Suprapubic skin (tissue), 4 donors: ENCODE data around the gene EDC4. TPM values are rescaled to one million over a fixed set of nuclear protein-coding genes. Genes with fewer than 3 reads are reported as not detected.
A peak's percentile ranks its signal among the peaks of the same experiment; 100 is the strongest.

Source experiments
- DNase-seq, 2 donors: peaks; one replicate each; pipeline ENCODE4 v3.0.0-alpha.2; 2019; ENCODE audit warnings: low spot score in 2 of 2
- H3K27ac ChIP-seq: fragments of 200-600 bp; sonication (generic); one replicate; pipeline ENCODE4 v1.5.1; 2019
- H3K27me3 ChIP-seq: fragments of 200-600 bp; sonication (generic); one replicate; pipeline ENCODE4 v1.5.1; 2019
- H3K36me3 ChIP-seq: fragments of 200-600 bp; sonication (generic); one replicate; pipeline ENCODE4 v1.5.1; 2019
- H3K4me1 ChIP-seq: fragments of 200-600 bp; sonication (generic); one replicate; pipeline ENCODE4 v1.5.1; 2019
- H3K4me3 ChIP-seq: fragments of 200-600 bp; sonication (generic); one replicate; pipeline ENCODE4 v1.5.1; 2019; ENCODE audit warnings: mild to moderate bottlenecking
- H3K9me3 ChIP-seq: fragments of 200-600 bp; sonication (generic); one replicate; pipeline ENCODE4 v1.5.1; 2019
- CTCF ChIP-seq, 2 donors: fragments of 200-600 bp in 1 of 2; fragments of 450-650 bp in 1 of 2; sonication (generic) in 1 of 2; IDR thresholded peaks; one replicate each; pipeline ENCODE4 v1.5.1; 2016 to 2019; ENCODE audit warnings: antibody characterized with exemption in 2 of 2, mild to moderate bottlenecking in 1 of 2, moderate library complexity in 1 of 2
- EP300 ChIP-seq: sonication (generic); formaldehyde crosslinking; IDR thresholded peaks from one replicate; pipeline ENCODE4 v1.6.1; 2017; ENCODE audit warnings: antibody characterized with exemption
- POLR2A ChIP-seq, 2 donors: fragments of 450-650 bp; IDR thresholded peaks; one replicate each; pipeline ENCODE4 v1.6.1; 2017; ENCODE audit warnings: antibody characterized with exemption in 2 of 2, mild to moderate bottlenecking in 2 of 2, moderate library complexity in 2 of 2
- POLR2AphosphoS5 ChIP-seq, 3 donors: sonication (generic); formaldehyde crosslinking; IDR thresholded peaks; one replicate each; pipeline ENCODE4 v1.6.1; 2017; ENCODE audit warnings: antibody characterized with exemption in 3 of 3
- WGBS: methylation state at CpG from one replicate; pipeline ENCODE4 v1.1.5; 2018; 5-methylcytosine and 5-hydroxymethylcytosine counted together
- total RNA-seq, 4 donors: library from RNA; depleted of rRNA; stranded (reverse); fragments of >200 nt; gene quantifications; one replicate each; pipeline ENCODE4 v1.1.0, GENCODE V29; 2016

The EDC4 gene
- total RNA-seq, 4 donors from 2014 or later, result 59.5 to 110 (median 68.0) TPM

GRCh38 chr16:67846063-67846319 is 26.9 kb upstream of the EDC4 start:
- WGBS, result 15% methylated on average over 2 of the region's 2 CpGs
- TF ChIP-seq EP300, result no peak
- no peak for TF ChIP-seq POLR2AphosphoS5 (IDR thresholded peaks at IDR 0.05)
- no peak for TF ChIP-seq CTCF (IDR thresholded peaks at IDR 0.05)
- no peak for TF ChIP-seq POLR2A (IDR thresholded peaks at IDR 0.05)
- H3K4me1 ChIP-seq, result peaks cover 62% of the 10 kb centered on the region

GRCh38 chr16:67846320-67847063 is 26.4 kb upstream of the EDC4 start, which contains the start of gene NUTF2:
Gene NUTF2, plus strand, starts transcription at chr16:67846933. Its CDS starts 18,198 bp downstream, at chr16:67865131.
- peaks cover 58% of the 10 kb centered on the region for H3K4me1 ChIP-seq
- TF ChIP-seq POLR2A (IDR thresholded peaks at IDR 0.05) (peak in 1 of 2 donors; percentile 35), CTCF (IDR thresholded peaks at IDR 0.05) (no peak), EP300 (no peak), POLR2AphosphoS5 (IDR thresholded peaks at IDR 0.05) (peak in 2 of 3 donors; percentile 83 to 84)
- 0% methylated on average over 23 of the region's 57 CpGs for WGBS
- H3K4me3 ChIP-seq, result peak within 1 kb of the TSS; percentile 83
- H3K36me3 ChIP-seq, result no peaks in the 10 kb centered on the region
- H3K27ac ChIP-seq, result peak within 1 kb of the TSS; percentile 95
- no peaks in the 10 kb centered on the region for H3K9me3 ChIP-seq
- H3K27me3 ChIP-seq, result no peaks in the 10 kb centered on the region
- DNase-seq, result peak; percentile 97

More at GRCh38 chr16:67846063-67846319, 26.9 kb upstream of the EDC4 start:
- Histone ChIP-seq H3K27ac (peak overlapping the region; percentile 95), H3K9me3 (no peaks in the 10 kb centered on the region), H3K36me3 (no peaks in the 10 kb centered on the region), H3K4me3 (peak overlapping the region; percentile 83), H3K27me3 (no peaks in the 10 kb centered on the region)
- no peak for DNase-seq

- Histone ChIP-seq H3K4me3 (peak within 1 kb of the TSS; percentile 83), H3K9me3 (no peaks in the 10 kb centered on the region), H3K4me1 (peaks cover 57% of the 10 kb centered on the region), H3K27me3 (no peaks in the 10 kb centered on the region), H3K36me3 (no peaks in the 10 kb centered on the region), H3K27ac (peak within 1 kb of the TSS; percentile 95)
- WGBS, result 0% methylated on average over 8 of the region's 62 CpGs
- DNase-seq, result peak in 1 of 2 donors; percentile 81
- no peak for TF ChIP-seq POLR2AphosphoS5 (IDR thresholded peaks at IDR 0.05)
- TF ChIP-seq POLR2A (IDR thresholded peaks at IDR 0.05), result no peak
- no peak for TF ChIP-seq EP300
- no peak for TF ChIP-seq CTCF (IDR thresholded peaks at IDR 0.05)
Measured at GRCh38 chr16:67847064-67847861, 25.6 kb upstream of the EDC4 start, which contains the start of gene CENPT. Gene CENPT, minus strand, starts transcription at chr16:67847693. Its CDS starts 13,834 bp downstream, at chr16:67833859.

GRCh38 chr16:67848118-67848517 is 24.7 kb upstream of the EDC4 start:
- H3K27ac ChIP-seq, result peak overlapping the region; percentile 95
- no peaks in the 10 kb centered on the region for H3K27me3 ChIP-seq
- no peaks in the 10 kb centered on the region for H3K9me3 ChIP-seq
- DNase-seq, result no peak
- TF ChIP-seq POLR2A (IDR thresholded peaks at IDR 0.05) (no peak), POLR2AphosphoS5 (IDR thresholded peaks at IDR 0.05) (no peak)
- peaks cover 48% of the 10 kb centered on the region for H3K4me1 ChIP-seq
- WGBS, result 89% methylated on average over 11 of the region's 11 CpGs
- H3K36me3 ChIP-seq, result no peaks in the 10 kb centered on the region
- peak overlapping the region; percentile 83 for H3K4me3 ChIP-seq

GRCh38 chr16:67853670-67854069 is 19.2 kb upstream of the EDC4 start:
- H3K4me3 ChIP-seq, result no peak overlapping the region
- no peaks in the 10 kb centered on the region for H3K36me3 ChIP-seq
- H3K27ac ChIP-seq, result no peak overlapping the region
- whole genome bisulfite sequencing, result 100% methylated on average over 3 of the region's 3 CpGs
- no peak for DNase-seq
- peaks cover 34% of the 10 kb centered on the region for H3K4me1 ChIP-seq
- TF ChIP-seq POLR2AphosphoS5 (IDR thresholded peaks at IDR 0.05) (no peak), POLR2A (IDR thresholded peaks at IDR 0.05) (no peak), EP300 (no peak), CTCF (IDR thresholded peaks at IDR 0.05) (no peak)
- H3K9me3 ChIP-seq, result no peaks in the 10 kb centered on the region
- H3K27me3 ChIP-seq, result no peaks in the 10 kb centered on the region
